Measurements from ENCODE around the gene GPR157.
"Not testable (repeated sequence)": the region's sequence is repeated elsewhere in the genome, so short reads cannot be mapped to it uniquely, and the experiment has no call there.

GPR157 gene

DNA sequence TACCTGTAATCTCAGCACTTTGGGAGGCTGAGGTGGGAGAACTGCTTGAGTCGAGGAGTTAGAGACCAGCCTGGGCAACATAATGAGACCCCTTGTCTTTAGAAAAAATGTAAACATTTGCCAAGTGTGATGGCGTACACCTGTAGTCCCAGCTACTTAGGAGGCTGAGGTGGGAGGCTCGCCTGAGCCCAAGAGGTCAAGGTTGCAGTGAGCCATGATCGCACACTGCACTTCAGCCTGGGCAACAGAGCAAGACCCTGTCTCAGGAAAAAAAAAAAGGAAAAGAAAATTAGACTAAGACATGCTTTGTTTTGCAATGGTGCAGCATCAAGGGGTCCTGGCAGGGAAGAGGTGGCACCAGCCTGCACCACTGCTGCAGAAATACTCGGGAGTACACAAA, 16.8 kb upstream of the GPR157 start:
- no peak for DNase-seq

GRCh38 chr1:9145021-9145668, 16.2 kb upstream of the GPR157 start:
- DNase-seq = no peak

- not testable (repeated sequence) for DNase-seq
Measured at GRCh38 chr1:9144494-9144893, 15.6 kb upstream of the GPR157 start.

GRCh38 chr1:9143250-9143649, 14.3 kb upstream of the GPR157 start:
- no peak for DNase-seq

DNA sequence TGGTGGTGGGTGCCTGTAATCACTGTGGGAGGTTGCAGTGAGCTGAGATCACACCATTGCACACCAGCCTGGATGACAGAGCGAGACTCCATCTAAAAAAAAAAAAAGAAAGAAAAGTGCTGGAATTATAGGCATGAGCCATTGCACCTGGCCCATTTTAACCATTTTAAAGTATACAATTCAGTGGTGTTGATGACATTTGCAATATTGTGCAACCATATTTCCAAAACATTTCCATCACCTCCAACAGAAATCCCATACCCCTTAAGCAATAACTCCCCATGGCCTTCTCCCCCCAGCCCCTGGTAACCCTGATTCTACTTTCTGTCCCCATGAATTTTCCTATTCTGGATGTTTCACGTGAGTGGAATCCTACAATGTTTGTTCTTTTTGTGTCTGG, 11.0 kb upstream of the GPR157 start:
- no peak for DNase-seq

GRCh38 chr1:9136932-9137331, 8.0 kb upstream of the GPR157 start:
- DNase-seq = no peak

DNA sequence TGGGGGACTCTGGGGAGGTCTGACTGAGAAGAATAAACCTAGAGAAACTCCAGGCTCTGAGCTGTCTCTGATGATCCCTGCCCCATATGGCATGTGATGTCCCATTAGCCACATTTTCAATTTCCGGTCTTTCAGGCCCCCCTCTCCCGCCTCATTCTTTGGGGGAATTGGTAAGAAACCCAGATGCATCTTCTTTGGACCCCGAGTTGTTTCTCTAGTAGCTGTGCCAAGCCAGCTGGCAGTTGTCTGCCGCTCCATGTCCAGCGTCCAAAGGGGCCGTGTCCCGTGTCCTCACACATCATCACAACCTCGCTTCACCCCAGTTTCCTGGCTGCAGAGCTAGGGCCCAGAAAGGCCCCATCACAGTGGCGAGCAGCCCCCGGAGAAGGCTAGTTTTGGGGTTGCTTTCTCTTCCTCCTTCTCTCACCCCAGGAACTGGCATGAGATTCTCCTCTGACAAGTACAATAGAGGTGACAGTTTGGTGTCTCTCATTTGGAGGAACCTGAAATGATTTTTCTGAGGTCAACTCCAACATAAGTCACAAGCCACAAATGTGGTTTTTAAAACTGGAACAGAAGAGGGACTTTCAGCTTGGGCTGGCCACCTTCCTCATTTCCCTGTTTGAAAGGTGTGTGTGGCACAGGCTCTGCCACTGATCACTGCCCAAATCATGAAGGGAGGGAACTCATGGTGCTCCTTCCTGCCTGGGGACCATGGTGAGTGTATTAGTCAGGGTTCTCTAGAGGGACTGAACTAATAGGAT, 6.4 kb upstream of the GPR157 start:
- DNase-seq = no peak

DNA sequence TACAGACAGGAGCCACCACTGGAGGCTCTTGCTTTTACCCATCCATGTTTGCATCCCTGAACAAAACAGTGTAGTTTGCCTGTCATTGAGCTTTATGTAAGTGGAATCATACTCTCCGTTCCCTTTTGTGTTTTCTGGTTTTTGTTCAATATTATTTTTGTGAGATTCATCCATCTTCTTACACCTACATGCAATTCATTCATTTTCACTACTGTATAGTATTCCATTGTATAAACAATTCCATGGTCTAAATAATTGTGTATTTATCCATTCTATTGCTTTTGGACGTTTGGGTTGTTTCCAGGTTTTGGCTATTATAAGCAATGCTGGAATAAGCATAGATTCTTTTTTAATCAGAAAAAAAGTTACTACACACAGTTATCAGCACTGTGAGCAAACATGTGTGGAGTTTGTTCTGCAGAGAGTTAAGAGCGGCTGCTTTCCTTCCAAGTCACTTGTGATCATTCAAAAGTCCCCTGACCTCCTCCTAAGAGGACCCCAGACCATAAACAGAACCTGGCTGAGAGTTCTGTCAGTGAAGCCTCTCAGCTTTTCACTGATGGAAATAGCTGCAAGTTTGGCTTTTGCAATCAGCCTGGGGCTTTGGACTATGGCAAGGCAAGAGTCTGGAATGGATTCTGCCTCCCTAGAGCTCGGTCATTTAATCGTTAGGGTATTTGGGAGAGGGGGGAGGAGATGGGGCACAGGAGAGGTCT, 5.1 kb upstream of the GPR157 start:
- DNase-seq = no peak

- DNase-seq = peak; percentile 69
Measured at GRCh38 chr1:9129266-9130041, 552 bp upstream of the GPR157 start.

DNA sequence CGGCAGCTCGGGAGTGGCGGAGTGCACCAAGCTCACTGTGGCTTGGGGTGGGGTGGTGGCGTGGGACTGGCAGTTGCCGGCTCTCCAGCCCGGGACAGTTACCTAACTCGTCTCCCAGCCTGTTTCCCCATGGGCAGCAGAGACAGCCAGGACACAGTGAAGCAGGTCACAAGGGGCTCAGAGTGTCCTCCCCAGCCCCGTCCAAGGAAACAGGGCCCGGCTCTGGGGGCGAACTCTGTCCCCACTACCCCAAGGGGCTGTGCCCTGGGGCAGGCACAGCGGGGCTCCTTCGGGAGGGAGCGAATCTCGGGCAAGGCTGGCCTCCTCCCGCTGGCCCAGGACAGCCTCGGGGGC, 759 bp downstream of the GPR157 start:
- DNase-seq = no peak

DNA sequence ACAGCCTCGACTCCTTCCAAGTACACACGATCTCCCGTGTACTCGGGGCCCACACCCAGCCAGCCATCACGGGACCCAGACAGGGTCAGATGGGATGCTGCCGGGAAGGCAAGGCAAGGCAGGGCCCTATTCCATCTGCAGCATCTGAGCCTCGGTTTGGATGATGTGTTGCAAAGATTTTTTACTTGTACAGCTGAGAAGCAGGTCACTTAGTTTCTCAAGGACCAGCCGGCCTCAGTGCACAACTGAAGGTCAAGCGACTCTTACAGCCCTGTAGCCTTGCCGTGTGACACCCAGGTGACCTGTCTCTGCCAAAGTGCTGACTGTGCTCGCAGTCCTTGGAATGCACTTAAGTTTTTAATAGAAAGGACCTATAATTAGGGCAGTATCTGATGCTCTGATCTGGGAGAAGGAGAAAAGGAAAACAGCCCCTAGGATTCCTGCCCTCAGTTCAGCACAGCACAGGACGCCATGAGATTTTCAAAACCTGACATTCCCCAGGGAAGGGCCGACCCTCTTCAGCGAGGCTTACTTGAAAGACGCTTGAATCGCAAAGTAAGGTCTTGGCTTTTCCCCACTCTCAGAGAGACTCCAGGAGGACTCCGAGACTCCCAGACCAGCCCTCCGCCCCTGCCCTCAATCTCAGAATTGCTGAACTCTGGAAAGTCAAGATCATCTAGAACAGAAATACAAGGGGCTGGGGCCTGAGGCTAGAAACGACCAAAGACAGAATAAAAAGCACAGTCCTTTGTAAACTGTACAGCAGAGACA, 1.3 kb downstream of the GPR157 start:
- DNase-seq = no peak

- DNase-seq = no peak
Measured at GRCh38 chr1:9126511-9126910, 2.4 kb downstream of the GPR157 start.

GRCh38 chr1:9125847-9126246, 3.1 kb downstream of the GPR157 start:
- DNase-seq = not testable (repeated sequence)

GRCh38 chr1:9125325-9125724, 3.6 kb downstream of the GPR157 start:
- no peak for DNase-seq

DNA sequence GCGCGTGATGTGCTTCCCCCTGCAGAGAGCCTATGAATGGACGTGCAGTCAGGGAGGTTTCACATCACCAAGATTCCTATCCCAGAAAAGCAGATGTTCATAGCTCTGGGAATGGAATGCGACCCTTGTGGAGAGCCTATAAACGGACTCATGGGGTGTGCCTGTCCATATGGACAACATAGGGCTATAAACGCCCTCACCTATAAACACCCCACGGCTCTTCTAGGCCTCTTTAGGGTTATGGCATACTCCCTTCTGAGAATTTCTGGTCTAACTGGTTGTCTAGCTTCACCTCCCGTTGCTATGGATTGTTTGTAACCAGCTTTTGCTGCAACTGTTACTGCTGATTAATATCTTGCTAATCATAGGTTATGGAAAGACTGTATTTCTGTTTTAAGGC, 4.5 kb downstream of the GPR157 start:
- DNase-seq = not testable (repeated sequence)

GRCh38 chr1:9123665-9124064, 5.2 kb downstream of the GPR157 start:
- DNase-seq = not testable (repeated sequence)

DNA sequence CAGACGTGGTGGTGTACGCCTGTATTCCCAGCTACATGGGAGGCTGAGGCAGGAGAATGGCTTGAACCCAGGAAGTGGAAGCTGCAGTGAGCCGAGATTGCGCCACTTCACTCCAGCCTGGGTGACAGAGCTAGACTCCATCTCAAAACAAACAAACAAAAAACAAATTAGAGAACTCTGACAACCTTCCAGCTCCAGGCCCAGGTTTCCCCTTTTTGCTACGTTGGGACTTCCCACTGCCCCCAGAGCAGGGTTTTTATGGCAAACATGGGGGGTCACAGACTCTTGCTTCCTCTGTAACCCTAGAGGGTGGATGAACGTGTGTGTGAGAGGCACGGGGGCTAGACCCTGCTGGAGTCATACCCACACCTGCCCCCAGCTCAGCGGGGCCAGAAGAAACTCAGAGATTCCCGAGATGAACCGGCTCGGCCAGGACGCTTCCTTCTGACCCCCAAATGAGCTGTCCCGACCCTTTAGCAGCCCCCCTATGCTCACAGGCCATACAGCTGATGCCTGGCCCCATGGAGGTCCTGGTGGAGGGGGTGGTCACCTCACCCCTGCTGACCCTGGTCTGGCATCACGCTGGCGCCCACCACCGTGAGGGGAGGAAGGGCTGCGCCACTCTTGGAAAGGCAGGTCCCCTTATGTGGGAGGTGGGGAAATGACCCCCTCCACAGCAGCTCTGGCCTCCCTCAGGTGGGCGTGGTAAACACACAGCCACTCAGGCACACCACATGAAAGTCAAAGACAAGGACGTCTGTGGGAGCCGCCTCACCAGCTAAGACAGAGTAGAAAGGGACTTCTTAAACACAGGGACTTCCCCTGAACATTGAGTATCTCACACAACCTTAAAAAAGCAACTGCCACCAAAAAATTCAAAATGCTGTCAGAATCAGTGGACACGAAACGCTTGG, 7.1 kb downstream of the GPR157 start:
- DNase-seq = no peak

GRCh38 chr1:9120312-9120958, 8.5 kb downstream of the GPR157 start:
- DNase-seq = no peak

GRCh38 chr1:9119745-9120144, 9.2 kb downstream of the GPR157 start:
- DNase-seq = no peak

DNA sequence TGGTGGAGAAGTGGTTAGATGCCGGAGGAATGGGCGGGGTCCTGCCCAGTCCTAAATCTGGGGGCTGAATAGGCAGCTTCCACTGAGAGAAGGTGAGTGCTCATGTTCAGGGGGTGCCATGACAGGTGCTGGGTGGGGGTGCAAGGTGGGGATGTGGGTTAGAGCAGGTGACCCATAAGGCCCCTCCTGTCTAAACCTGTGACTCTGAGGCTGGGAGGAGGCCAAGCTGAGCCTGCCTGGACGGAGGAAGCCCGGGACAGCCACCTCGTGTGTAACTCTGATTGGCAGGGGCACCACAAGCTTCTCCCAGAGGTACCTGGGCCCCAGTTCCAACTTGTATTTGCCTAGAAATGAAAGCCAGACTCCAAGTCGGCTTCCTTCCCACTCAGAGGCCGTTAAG, 10.7 kb downstream of the GPR157 start:
- DNase-seq = no peak
